ENCODE results near the gene ADGRD1.

DNA sequence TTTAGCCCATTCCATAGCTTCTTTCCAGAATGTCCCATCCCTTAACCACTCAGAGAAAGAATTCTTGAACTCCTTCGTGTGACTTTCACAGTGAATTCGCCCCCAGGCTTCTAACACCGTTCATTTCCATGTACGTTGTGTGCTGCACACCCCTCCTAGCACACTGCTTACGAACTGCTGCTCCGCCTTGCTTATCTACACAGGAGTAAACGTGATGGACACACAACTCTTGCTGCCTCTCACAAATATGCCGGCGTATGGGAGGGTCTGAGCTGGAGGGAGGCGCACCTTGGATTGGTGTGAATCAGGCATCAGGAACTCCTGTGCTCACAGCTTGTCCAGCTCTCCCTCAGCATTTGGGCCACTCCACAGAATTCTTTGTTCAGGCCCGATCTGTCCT lies 3.9 kb upstream of the ADGRD1 start:
- TF ChIP-seq, protein P1, sequence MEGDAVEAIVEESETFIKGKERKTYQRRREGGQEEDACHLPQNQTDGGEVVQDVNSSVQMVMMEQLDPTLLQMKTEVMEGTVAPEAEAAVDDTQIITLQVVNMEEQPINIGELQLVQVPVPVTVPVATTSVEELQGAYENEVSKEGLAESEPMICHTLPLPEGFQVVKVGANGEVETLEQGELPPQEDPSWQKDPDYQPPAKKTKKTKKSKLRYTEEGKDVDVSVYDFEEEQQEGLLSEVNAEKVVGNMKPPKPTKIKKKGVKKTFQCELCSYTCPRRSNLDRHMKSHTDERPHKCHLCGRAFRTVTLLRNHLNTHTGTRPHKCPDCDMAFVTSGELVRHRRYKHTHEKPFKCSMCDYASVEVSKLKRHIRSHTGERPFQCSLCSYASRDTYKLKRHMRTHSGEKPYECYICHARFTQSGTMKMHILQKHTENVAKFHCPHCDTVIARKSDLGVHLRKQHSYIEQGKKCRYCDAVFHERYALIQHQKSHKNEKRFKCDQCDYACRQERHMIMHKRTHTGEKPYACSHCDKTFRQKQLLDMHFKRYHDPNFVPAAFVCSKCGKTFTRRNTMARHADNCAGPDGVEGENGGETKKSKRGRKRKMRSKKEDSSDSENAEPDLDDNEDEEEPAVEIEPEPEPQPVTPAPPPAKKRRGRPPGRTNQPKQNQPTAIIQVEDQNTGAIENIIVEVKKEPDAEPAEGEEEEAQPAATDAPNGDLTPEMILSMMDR (IDR thresholded peaks at IDR 0.05; ENCODE audit: control extremely low read depth in 1 of 3, insufficient read depth in 1 of 3, low read depth in 1 of 3, low read length in 3 of 3), result no peak
- TF ChIP-seq ZNF274 (IDR thresholded peaks at IDR 0.05; ENCODE audit: borderline replicate concordance, extremely low read depth, low read length), result no peak
- TF ChIP-seq POLR2AphosphoS5 (IDR thresholded peaks at IDR 0.05; ENCODE audit: low read depth, low read length), result no peak
- TF ChIP-seq SIX5 (IDR thresholded peaks at IDR 0.05; ENCODE audit: low read depth, low read length), result no peak
- no peak for TF ChIP-seq RFX5 (IDR thresholded peaks at IDR 0.05; ENCODE audit: borderline replicate concordance, low read depth, low read length)
- no peak for TF ChIP-seq SP1 (IDR thresholded peaks at IDR 0.05; ENCODE audit: low read depth, low read length)
- no peak for TF ChIP-seq EP300 (IDR thresholded peaks at IDR 0.05; ENCODE audit: borderline replicate concordance in 1 of 2, low read depth in 2 of 2, low read length in 2 of 2)
- TF ChIP-seq EZH2 (IDR thresholded peaks at IDR 0.05; ENCODE audit: low read depth, low read length, severe bottlenecking), result no peak
- no peak for TF ChIP-seq JUND (IDR thresholded peaks at IDR 0.05; ENCODE audit: low read length)

All from H1 (cell line).